HEK293 (cell line): ENCODE results near the gene HNRNPUL2.

Experiments used
- CTCF ChIA-PET: fragments of 350-600 bp; formaldehyde crosslinking; extraction: SDS; loops from one replicate; lab custom pipeline; 2021; ENCODE audit warnings: antibody characterized with exemption; lab: Yijun Ruan, JAX
- POLR2A ChIA-PET: fragments of 300-600 bp; formaldehyde crosslinking; extraction: SDS; loops from one replicate; lab custom pipeline; 2020; ENCODE audit warnings: antibody characterized with exemption, inconsistent platforms; lab: Yijun Ruan, JAX
- H3K27ac ChIP-seq: fragments of 200-500 bp; sonication (Bioruptor generic); 2 replicates; pipeline ENCODE4 v1.5.1; 2014; ENCODE audit warnings: low read depth, low read length, control low read depth, inconsistent platforms; ENCODE audit errors: extremely low read depth
- H3K36me3 ChIP-seq, 2 experiments: fragments of 200-500 bp in 1 of 2; sonication (Bioruptor generic) in 1 of 2; 1 replicate in 1 of 2; 2 replicates in 1 of 2; pipeline ENCODE4 v1.5.1; 2014 to 2017; ENCODE audit warnings: inconsistent platforms in 2 of 2, low read length in 2 of 2; ENCODE audit not compliant: control insufficient read depth in 2 of 2, insufficient read depth in 1 of 2
- H3K4me1 ChIP-seq: fragments of 200-500 bp; sonication (Bioruptor generic); 2 replicates; pipeline ENCODE4 v1.5.1; 2014; ENCODE audit warnings: mild to moderate bottlenecking, low read length, inconsistent platforms; ENCODE audit not compliant: control insufficient read depth, insufficient read depth
- H3K4me3 ChIP-seq: 2 replicates; pipeline ENCODE4 v1.5.1; 2011; ENCODE audit warnings: low read depth, mild to moderate bottlenecking, control low read depth, low read length, moderate library complexity
- H3K9me3 ChIP-seq: fragments of 200-500 bp; sonication (Bioruptor generic); 2 replicates; pipeline ENCODE4 v1.5.1; 2014; ENCODE audit warnings: low read depth, low read length, inconsistent platforms; ENCODE audit not compliant: control insufficient read depth, insufficient read depth
- FEZF1 ChIP-seq: fragments of 450-650 bp; formaldehyde crosslinking; IDR thresholded peaks from 2 replicates; pipeline ENCODE4 v1.5.1; 2016; ENCODE audit warnings: missing biosample characterization, missing genetic modification characterization
- OSR2 ChIP-seq: fragments of 450-650 bp; formaldehyde crosslinking; IDR thresholded peaks from 2 replicates; pipeline ENCODE4 v1.5.1; 2016; ENCODE audit warnings: missing biosample characterization, missing genetic modification characterization
- SP3 ChIP-seq: fragments of 450-650 bp; formaldehyde crosslinking; IDR thresholded peaks from 2 replicates; pipeline ENCODE4 v1.5.1; 2016; ENCODE audit warnings: missing biosample characterization, missing genetic modification characterization
- ZBTB8A ChIP-seq: fragments of 450-650 bp; formaldehyde crosslinking; IDR thresholded peaks from 2 replicates; pipeline ENCODE4 v1.5.1; 2016; ENCODE audit warnings: missing biosample characterization, missing genetic modification characterization
- ZFHX2 ChIP-seq: fragments of 450-650 bp; formaldehyde crosslinking; conservative IDR thresholded peaks from 2 replicates; pipeline ENCODE4 v1.5.1; 2016; ENCODE audit warnings: missing biosample characterization, missing genetic modification characterization
- ZNF16 ChIP-seq: fragments of 450-650 bp; formaldehyde crosslinking; IDR thresholded peaks from 2 replicates; pipeline ENCODE4 v1.5.1; 2016; ENCODE audit warnings: low read depth, missing biosample characterization, missing genetic modification characterization
- ZNF302 ChIP-seq: fragments of 450-650 bp; formaldehyde crosslinking; IDR thresholded peaks from 2 replicates; pipeline ENCODE4 v1.5.1; 2016; ENCODE audit warnings: missing biosample characterization, missing genetic modification characterization, low read depth
- ZNF433 ChIP-seq: fragments of 450-650 bp; formaldehyde crosslinking; IDR thresholded peaks from 2 replicates; pipeline ENCODE4 v1.5.1; 2016; ENCODE audit warnings: missing biosample characterization, missing genetic modification characterization, low read depth
- ZNF561 ChIP-seq: fragments of 450-650 bp; IDR thresholded peaks from 2 replicates; pipeline ENCODE4 v1.5.1; 2018; ENCODE audit warnings: missing biosample characterization, missing genetic modification characterization, borderline replicate concordance
- ZNF629 ChIP-seq: fragments of 450-650 bp; formaldehyde crosslinking; IDR thresholded peaks from 2 replicates; pipeline ENCODE4 v1.5.1; 2017; ENCODE audit warnings: missing biosample characterization, missing genetic modification characterization
- ZNF670 ChIP-seq: fragments of 450-650 bp; formaldehyde crosslinking; IDR thresholded peaks from 2 replicates; pipeline ENCODE4 v1.5.1; 2016; ENCODE audit warnings: missing biosample characterization, missing genetic modification characterization, low read depth
- ZNF792 ChIP-seq: fragments of 450-650 bp; formaldehyde crosslinking; IDR thresholded peaks from 2 replicates; pipeline ENCODE4 v1.5.1; 2016; ENCODE audit warnings: missing biosample characterization, missing genetic modification characterization
- ZNF837 ChIP-seq: fragments of 450-650 bp; formaldehyde crosslinking; IDR thresholded peaks from 2 replicates; pipeline ENCODE4 v1.5.1; 2016; ENCODE audit warnings: missing biosample characterization, missing genetic modification characterization
- TF ChIP-seq, protein P1 (sequence below): fragments of 450-650 bp; formaldehyde crosslinking; IDR thresholded peaks from 2 replicates; pipeline ENCODE4 v1.5.1; 2016; ENCODE audit warnings: missing biosample characterization, missing genetic modification characterization, borderline replicate concordance
- TF ChIP-seq, protein P2 (sequence below): fragments of 450-650 bp; formaldehyde crosslinking; IDR thresholded peaks from 2 replicates; pipeline ENCODE4 v1.5.1; 2016; ENCODE audit warnings: missing biosample characterization, missing genetic modification characterization, low read depth
- TF ChIP-seq, protein P3 (sequence below): fragments of 450-650 bp; formaldehyde crosslinking; conservative IDR thresholded peaks from 2 replicates; pipeline ENCODE4 v1.5.1; 2016; ENCODE audit warnings: low read depth, missing biosample characterization, missing genetic modification characterization
- TF ChIP-seq, protein P4 (sequence below): fragments of 450-650 bp; formaldehyde crosslinking; IDR thresholded peaks from 2 replicates; pipeline ENCODE4 v1.5.1; 2016; ENCODE audit warnings: missing biosample characterization, missing genetic modification characterization
- TF ChIP-seq, protein P5 (sequence below): fragments of 450-650 bp; formaldehyde crosslinking; IDR thresholded peaks from 2 replicates; pipeline ENCODE4 v1.5.1; 2016; ENCODE audit warnings: missing biosample characterization, missing genetic modification characterization, borderline replicate concordance

The HNRNPUL2 gene

DNA sequence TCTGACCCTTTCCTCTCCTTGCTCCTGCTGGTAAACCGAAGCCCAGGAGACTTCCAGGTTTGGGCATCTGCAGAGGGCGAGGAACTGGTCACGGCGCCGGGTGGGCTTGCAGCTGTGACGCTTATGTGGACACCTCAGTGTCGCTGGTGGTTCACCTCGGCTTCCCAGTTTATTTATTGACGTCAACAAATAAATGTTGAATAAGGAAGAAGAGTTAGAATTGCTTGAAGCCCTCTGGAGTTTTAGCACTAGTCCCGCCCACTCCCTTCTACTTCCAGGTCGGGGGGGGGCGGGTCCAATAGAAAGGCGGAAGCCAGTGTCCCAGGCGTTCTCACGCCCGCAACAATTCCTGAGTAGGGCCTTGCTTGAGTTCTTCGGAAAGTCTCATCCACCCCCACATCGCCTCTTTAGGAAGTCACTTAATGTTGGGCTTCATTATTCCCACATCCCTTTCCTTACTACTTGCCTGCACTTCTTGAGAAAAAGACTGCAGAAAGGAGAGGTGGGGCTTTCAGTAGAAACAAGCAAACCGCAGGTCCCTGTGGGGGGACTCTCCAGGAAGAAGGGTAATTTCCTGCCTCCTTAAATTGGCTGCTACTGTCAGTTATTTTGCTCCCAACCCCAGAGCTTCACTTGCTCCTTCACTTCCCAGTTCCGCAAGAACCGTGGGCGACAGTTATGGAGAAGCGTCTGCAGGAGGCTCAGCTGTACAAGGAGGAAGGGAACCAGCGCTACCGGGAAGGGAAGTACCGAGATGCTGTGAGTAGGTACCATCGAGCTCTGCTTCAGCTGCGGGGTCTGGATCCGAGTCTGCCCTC lies 1.1 kb upstream of the HNRNPUL2 start, which contains the start of gene TTC9C (continued):
- TF ChIP-seq, protein P1, sequence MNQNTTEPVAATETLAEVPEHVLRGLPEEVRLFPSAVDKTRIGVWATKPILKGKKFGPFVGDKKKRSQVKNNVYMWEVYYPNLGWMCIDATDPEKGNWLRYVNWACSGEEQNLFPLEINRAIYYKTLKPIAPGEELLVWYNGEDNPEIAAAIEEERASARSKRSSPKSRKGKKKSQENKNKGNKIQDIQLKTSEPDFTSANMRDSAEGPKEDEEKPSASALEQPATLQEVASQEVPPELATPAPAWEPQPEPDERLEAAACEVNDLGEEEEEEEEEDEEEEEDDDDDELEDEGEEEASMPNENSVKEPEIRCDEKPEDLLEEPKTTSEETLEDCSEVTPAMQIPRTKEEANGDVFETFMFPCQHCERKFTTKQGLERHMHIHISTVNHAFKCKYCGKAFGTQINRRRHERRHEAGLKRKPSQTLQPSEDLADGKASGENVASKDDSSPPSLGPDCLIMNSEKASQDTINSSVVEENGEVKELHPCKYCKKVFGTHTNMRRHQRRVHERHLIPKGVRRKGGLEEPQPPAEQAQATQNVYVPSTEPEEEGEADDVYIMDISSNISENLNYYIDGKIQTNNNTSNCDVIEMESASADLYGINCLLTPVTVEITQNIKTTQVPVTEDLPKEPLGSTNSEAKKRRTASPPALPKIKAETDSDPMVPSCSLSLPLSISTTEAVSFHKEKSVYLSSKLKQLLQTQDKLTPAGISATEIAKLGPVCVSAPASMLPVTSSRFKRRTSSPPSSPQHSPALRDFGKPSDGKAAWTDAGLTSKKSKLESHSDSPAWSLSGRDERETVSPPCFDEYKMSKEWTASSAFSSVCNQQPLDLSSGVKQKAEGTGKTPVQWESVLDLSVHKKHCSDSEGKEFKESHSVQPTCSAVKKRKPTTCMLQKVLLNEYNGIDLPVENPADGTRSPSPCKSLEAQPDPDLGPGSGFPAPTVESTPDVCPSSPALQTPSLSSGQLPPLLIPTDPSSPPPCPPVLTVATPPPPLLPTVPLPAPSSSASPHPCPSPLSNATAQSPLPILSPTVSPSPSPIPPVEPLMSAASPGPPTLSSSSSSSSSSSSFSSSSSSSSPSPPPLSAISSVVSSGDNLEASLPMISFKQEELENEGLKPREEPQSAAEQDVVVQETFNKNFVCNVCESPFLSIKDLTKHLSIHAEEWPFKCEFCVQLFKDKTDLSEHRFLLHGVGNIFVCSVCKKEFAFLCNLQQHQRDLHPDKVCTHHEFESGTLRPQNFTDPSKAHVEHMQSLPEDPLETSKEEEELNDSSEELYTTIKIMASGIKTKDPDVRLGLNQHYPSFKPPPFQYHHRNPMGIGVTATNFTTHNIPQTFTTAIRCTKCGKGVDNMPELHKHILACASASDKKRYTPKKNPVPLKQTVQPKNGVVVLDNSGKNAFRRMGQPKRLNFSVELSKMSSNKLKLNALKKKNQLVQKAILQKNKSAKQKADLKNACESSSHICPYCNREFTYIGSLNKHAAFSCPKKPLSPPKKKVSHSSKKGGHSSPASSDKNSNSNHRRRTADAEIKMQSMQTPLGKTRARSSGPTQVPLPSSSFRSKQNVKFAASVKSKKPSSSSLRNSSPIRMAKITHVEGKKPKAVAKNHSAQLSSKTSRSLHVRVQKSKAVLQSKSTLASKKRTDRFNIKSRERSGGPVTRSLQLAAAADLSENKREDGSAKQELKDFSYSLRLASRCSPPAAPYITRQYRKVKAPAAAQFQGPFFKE (tag by site-specific recombination), result no peak
- TF ChIP-seq ZNF561 (tag by site-specific recombination) (peak; percentile 65; the same call in 1 of the 2 replicates), ZNF433 (tag by site-specific recombination) (no peak), OSR2 (tag by site-specific recombination) (peak; percentile 35), SP3 (peak; percentile 88), ZNF629 (tag by site-specific recombination) (peak; percentile 73)
- TF ChIP-seq, protein P2, sequence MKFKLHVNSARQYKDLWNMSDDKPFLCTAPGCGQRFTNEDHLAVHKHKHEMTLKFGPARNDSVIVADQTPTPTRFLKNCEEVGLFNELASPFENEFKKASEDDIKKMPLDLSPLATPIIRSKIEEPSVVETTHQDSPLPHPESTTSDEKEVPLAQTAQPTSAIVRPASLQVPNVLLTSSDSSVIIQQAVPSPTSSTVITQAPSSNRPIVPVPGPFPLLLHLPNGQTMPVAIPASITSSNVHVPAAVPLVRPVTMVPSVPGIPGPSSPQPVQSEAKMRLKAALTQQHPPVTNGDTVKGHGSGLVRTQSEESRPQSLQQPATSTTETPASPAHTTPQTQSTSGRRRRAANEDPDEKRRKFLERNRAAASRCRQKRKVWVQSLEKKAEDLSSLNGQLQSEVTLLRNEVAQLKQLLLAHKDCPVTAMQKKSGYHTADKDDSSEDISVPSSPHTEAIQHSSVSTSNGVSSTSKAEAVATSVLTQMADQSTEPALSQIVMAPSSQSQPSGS (tag by site-specific recombination), result peak; percentile 31; the same call in 1 of the 2 replicates

DNA sequence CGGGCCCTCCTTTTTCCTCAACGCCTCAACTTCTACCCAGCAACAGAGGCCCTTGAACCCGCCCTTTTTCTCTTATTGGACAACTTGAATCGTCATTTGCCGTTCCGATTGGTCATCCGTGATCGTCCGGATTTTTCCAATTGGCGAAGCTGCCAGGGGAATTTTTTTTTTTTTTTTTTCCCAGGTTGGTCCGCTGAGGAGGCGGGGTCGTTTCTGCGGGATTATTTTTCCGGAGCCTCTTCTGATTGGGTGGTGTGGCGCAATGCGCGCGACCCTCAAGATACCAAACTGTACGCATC lies 564 bp upstream of the HNRNPUL2 start:
- Histone ChIP-seq H3K36me3 (peaks cover 12 to 45% of the 10 kb centered on the region in 2 experiments; a peak in 2 of 3 replicates), H3K4me3 (peak overlapping the region; percentile 93), H3K4me1 (peaks cover 4% of the 10 kb centered on the region; the same call in 1 of the 2 replicates), H3K27ac (peak overlapping the region; percentile 98), H3K9me3 (no peaks in the 10 kb centered on the region)
- POLR2A ChIA-PET, result interaction anchor here (0.5 to 10.0 kb wide), 38 partner anchors 10 to 163 kb away, joined by 3 to 137 read pairs (median 7); partner anchors contain the start of genes BSCL2, C11orf98, CSKMT and EEF1G
- CTCF ChIA-PET, result interaction anchor here (0.5 to 1.0 kb wide), 4 partner anchors 58 to 367 kb away, joined by 3 to 5 read pairs (median 4); partner anchors contain the start of genes C11orf98 and CSKMT
- TF ChIP-seq, protein P3, sequence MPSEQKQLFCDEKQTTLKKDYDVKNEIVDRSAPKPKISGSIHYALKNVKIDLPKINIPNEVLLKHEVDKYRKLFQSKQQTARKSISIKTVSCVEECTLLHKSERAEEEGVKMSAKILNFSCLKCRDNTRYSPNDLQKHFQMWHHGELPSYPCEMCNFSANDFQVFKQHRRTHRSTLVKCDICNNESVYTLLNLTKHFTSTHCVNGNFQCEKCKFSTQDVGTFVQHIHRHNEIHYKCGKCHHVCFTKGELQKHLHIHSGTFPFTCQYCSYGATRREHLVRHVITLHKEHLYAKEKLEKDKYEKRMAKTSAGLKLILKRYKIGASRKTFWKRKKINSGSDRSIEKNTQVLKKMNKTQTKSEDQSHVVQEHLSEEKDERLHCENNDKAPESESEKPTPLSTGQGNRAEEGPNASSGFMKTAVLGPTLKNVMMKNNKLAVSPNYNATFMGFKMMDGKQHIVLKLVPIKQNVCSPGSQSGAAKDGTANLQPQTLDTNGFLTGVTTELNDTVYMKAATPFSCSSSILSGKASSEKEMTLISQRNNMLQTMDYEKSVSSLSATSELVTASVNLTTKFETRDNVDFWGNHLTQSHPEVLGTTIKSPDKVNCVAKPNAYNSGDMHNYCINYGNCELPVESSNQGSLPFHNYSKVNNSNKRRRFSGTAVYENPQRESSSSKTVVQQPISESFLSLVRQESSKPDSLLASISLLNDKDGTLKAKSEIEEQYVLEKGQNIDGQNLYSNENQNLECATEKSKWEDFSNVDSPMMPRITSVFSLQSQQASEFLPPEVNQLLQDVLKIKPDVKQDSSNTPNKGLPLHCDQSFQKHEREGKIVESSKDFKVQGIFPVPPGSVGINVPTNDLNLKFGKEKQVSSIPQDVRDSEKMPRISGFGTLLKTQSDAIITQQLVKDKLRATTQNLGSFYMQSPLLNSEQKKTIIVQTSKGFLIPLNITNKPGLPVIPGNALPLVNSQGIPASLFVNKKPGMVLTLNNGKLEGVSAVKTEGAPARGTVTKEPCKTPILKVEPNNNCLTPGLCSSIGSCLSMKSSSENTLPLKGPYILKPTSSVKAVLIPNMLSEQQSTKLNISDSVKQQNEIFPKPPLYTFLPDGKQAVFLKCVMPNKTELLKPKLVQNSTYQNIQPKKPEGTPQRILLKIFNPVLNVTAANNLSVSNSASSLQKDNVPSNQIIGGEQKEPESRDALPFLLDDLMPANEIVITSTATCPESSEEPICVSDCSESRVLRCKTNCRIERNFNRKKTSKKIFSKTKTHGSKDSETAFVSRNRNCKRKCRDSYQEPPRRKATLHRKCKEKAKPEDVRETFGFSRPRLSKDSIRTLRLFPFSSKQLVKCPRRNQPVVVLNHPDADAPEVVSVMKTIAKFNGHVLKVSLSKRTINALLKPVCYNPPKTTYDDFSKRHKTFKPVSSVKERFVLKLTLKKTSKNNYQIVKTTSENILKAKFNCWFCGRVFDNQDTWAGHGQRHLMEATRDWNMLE (tag by site-specific recombination), result no peak
- TF ChIP-seq ZNF837, result no peak
- TF ChIP-seq FEZF1 (tag by site-specific recombination), result no peak
- no peak for TF ChIP-seq ZNF792 (tag by site-specific recombination)
- TF ChIP-seq, protein P4, sequence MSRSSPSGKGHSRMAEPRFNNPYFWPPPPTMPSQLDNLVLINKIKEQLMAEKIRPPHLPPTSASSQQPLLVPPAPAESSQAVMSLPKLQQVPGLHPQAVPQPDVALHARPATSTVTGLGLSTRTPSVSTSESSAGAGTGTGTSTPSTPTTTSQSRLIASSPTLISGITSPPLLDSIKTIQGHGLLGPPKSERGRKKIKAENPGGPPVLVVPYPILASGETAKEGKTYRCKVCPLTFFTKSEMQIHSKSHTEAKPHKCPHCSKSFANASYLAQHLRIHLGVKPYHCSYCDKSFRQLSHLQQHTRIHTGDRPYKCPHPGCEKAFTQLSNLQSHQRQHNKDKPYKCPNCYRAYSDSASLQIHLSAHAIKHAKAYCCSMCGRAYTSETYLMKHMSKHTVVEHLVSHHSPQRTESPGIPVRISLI (tag by site-specific recombination), result peak; percentile 97
- TF ChIP-seq, protein P5, sequence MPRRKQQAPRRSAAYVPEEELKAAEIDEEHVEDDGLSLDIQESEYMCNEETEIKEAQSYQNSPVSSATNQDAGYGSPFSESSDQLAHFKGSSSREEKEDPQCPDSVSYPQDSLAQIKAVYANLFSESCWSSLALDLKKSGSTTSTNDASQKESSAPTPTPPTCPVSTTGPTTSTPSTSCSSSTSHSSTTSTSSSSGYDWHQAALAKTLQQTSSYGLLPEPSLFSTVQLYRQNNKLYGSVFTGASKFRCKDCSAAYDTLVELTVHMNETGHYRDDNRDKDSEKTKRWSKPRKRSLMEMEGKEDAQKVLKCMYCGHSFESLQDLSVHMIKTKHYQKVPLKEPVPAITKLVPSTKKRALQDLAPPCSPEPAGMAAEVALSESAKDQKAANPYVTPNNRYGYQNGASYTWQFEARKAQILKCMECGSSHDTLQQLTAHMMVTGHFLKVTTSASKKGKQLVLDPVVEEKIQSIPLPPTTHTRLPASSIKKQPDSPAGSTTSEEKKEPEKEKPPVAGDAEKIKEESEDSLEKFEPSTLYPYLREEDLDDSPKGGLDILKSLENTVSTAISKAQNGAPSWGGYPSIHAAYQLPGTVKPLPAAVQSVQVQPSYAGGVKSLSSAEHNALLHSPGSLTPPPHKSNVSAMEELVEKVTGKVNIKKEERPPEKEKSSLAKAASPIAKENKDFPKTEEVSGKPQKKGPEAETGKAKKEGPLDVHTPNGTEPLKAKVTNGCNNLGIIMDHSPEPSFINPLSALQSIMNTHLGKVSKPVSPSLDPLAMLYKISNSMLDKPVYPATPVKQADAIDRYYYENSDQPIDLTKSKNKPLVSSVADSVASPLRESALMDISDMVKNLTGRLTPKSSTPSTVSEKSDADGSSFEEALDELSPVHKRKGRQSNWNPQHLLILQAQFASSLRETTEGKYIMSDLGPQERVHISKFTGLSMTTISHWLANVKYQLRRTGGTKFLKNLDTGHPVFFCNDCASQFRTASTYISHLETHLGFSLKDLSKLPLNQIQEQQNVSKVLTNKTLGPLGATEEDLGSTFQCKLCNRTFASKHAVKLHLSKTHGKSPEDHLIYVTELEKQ (tag by site-specific recombination), result no peak
- TF ChIP-seq ZNF670 (tag by site-specific recombination), result no peak
- TF ChIP-seq ZFHX2, result no peak
- no peak for TF ChIP-seq ZNF16
- no peak for TF ChIP-seq ZBTB8A (tag by site-specific recombination)
- no peak for TF ChIP-seq ZNF302
